Measurements from ENCODE around the gene MPZL1.
"Not testable (repeated sequence)": the region's sequence is repeated elsewhere in the genome, so short reads cannot be mapped to it uniquely, and the experiment has no call there.

The MPZL1 gene

DNA sequence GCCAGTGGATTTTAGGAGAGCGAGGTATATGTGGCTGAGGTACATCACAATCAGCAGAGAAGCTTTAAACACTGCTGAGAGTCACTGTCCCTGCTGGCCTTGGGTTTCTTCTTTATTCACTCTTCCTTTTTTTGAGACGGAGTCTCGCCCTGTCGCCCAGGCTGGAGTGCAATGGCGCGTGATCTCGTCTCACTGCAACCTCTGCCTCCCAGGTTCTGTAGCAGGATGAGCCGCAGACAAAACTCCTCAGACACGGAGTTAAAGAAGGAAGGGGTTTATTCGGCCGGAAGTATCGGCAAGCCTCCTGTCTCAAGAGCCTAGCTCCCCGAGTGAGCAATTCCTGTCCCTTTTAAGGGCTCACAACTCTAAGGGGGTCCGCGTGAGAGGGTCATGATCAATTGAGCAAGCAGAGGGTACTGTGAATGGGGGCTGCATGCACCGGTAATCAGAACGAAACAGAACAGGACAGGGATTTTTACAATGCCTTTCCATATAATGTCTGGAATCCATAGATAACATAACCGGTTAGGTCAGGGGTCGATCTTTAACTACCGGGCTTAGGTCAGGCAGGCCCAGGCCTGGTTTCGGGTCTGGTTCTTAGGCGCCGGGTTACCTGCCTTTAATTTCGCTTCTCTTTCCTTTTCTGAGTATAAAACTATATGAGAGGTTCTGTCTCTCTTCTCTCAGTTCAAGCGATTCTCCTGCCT lies 1.9 kb upstream of the MPZL1 start:
- not testable (repeated sequence) for DNase-seq (ENCODE audit: low read depth)

- DNase-seq (ENCODE audit: low read depth): no peak
Measured at GRCh38 chr1:167720965-167721616, 691 bp upstream of the MPZL1 start.

DNA sequence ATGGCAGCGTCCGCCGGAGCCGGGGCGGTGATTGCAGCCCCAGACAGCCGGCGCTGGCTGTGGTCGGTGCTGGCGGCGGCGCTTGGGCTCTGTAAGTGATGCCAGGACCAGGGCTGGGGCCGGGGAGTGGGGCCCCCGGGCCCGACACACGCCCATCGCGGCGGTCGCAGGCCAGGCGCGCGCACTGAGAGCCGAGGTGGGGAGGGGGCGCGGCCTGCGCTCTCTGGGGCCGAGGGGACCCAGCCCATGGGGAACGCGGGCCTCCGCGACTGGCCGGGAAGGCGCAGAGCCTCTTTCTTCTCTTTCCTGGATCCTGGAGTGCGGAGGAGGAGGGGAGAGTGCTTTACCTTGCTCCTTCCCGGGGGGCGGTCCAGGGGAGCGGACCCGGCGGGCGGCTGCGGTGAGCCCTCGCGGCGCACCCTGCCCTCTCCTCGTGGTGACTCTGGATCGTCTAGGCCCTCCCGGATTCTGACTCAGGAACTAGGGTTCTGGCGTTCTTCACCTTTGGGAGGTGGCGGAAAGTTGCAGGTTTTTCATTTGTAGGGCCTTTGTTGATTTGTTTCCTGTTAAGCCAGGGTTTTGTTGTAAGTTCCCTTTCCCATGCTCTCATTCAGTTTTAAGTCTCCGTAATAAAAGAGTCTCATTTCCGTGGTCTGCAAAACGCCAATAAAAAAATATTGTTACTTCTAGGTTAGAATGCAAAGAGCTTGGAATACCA lies 529 bp downstream of the MPZL1 start:
- DNase-seq (ENCODE audit: low read depth): no peak

GRCh38 chr1:167722870-167723251 lies 1.1 kb downstream of the MPZL1 start:
- DNase-seq (ENCODE audit: low read depth): no peak

DNA sequence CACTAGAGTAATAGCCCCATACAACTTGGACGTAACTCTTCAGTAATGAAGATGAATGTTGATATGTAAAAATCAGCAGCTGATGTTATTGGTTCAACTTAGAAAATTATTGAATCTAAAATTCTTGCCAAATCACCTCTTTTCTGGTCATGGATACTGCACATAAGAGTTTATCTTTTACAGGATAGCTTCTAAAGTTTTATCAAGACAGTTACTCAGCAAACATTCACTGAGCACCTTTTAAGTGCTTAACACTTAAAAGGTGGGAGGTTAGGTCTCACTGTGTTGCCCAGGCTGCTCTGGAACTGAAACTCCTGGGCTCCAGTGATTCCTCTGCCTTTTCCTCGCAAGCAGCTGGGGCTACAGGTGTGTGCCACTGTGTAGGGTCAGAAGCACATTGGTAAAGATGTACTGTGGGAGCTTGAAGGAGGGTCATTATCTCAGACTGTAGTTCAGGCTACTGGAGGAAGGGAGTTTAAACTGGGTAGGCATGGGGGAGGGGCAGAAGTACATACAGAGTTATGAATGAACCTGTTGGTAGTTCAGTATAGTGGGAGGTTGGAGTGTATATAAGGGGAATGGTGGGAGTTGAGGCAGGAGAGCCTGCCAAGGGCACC lies 2.0 kb downstream of the MPZL1 start:
- no peak for DNase-seq (ENCODE audit: low read depth)

GRCh38 chr1:167726008-167726407 lies 4.2 kb downstream of the MPZL1 start:
- no peak for DNase-seq (ENCODE audit: low read depth)

GRCh38 chr1:167728818-167729410 lies 7.1 kb downstream of the MPZL1 start:
- no peak for DNase-seq (ENCODE audit: low read depth)

DNA sequence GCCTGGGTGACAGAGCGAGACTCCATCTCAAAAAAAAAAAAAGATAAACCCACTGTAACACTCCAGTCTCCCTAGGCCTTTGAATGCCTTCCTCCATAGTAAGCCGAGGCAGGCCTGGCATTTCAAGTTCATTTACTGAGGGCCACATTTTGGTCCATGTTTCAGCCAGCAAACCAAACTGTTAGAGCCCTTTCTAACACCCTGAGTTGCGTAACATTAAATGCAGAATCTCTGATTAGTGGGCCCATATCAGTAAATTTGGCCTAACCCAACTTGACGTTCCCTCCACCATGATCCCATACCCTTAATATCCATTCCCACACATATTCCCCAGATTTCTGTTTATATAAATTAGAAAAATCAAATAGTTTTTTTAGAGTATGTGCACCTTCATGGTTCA lies 12.4 kb downstream of the MPZL1 start:
- DNase-seq (ENCODE audit: low read depth): no peak

DNA sequence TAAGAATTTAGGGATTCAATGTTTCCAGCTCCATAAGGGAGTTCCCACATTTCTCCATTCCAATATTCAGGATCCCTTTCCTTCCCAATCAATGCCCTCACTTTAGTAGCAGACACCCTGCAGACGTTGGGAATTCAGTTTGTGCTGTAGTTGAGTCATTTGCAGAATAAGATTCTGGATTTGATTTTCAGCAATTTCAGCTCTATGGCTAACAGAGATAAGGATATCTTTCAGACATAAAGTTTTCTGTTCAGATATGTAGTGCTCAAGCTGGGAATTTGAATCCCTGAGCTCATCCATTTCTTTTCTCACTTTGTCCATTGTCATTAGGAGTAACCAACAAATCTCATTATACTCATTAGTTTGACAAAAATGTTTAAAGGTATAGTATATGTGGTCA lies 13.1 kb downstream of the MPZL1 start:
- no peak for DNase-seq (ENCODE audit: low read depth)

GRCh38 chr1:167737169-167737568 lies 15.4 kb downstream of the MPZL1 start:
- DNase-seq (ENCODE audit: low read depth): no peak

GRCh38 chr1:167738158-167738557 lies 16.4 kb downstream of the MPZL1 start:
- no peak for DNase-seq (ENCODE audit: low read depth)

DNA sequence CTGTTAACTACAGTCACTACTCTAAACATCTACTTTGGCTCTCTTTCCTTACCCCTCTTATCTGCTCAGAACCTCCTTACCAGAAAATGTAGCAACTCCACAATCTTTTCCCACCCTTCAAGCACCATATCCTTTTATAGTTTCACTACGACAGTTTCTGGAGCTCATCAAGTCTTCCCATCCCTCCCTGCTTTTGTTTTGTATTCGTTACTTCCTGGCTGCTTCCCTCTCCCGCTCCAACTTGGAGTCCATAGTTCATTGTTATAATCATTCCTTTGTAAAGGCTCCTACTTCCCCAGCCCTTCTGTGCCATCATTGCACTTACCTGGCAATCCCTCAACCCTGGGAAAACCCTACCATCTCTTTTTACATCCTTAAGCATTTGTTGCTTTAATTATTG lies 18.0 kb downstream of the MPZL1 start:
- DNase-seq (ENCODE audit: low read depth): no peak

DNA sequence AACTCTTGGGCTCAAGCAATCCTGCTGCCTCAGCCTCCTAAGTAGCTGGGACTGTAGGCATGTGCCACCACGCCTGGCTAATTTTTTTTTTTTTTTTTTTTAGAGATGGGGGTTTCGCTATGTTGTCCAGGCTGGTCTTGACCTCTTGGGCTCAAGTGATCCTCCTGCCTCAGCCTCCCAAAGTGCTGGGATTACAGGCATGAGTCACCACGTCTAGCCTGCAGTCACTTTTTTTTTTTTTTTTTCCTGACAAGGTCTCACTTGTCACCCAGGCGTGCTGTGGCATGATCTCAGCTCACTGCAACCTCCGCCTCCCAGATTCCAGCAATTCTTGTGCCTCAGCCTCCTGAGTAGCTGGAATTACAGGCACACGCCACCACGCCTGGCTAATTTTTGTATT lies 19.3 kb downstream of the MPZL1 start:
- not testable (repeated sequence) for DNase-seq (ENCODE audit: low read depth)

DNA sequence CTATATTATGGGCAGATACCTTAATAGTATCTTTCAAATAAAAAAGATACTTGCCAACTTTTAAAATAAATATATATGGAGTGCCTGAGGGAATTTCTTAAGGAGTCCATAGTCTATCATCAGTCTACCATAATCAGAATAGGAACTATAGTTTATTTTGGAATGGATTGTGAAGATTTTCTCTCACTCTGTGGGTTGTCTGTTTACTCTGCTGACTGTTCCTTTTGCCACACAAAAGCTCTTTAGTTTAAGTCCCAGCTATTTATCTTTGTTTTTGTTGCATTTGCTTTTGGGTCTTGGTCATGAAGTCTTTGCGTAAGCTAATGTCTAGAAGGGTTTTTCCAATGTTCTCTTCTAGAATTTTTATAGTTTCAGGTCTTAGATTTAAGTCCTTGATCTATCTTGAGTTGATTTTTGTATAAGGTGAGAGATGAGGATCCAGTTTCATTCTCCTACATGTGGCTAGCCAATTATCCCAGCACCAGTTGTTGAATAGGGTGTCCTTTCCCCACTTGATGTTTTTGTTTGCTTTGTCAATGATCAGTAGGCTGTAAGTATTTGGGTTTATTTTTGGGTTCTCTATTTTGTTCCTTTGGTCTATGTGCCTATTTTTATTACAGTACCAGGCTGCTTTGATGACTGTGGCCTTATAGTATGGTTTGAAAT lies 20.7 kb downstream of the MPZL1 start:
- DNase-seq (ENCODE audit: low read depth): not testable (repeated sequence)

DNA sequence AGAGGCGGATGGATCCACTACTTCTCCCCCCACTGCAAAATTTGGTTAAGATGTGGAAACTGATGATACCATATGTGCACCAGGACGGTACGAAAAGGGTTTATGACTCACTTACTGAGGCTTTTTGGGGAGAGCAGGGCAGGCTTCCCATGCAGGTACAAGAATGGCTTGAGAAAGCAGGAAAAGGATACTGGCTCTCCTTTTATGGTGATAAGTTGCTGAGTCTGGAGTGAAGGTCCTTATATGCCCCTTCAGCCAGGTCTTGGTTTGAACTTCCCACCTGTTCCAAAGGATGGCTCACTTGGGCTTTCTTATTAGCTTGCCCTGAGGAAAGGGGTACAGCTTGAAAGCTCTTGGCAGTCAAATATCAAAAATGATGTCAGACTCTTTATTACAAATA lies 23.1 kb downstream of the MPZL1 start:
- DNase-seq (ENCODE audit: low read depth): no peak

GRCh38 chr1:167746013-167746672 lies 24.4 kb downstream of the MPZL1 start:
- DNase-seq (ENCODE audit: low read depth): no peak

- DNase-seq (ENCODE audit: low read depth): no peak
Measured at GRCh38 chr1:167746988-167747655, 25.3 kb downstream of the MPZL1 start.

GRCh38 chr1:167747988-167748387 lies 26.2 kb downstream of the MPZL1 start:
- no peak for DNase-seq (ENCODE audit: low read depth)

DNA sequence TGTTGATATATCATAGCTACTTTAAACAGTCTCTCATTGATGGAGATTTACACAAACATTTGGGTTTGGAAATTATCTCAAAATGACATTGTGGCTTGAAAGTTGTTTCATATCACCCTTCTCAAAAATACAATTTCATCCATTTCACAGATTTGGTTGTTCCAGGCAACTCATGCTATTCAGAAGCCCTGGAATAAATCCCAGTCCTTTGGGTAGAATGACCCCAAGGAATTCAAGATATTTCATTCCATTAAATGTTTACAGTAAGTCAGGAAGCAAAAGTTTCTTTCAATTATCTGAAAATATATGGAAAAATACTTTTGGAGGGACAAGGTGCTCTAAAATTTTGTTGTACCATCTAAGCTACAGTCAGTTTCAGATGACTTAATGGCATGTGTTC lies 27.1 kb downstream of the MPZL1 start:
- no peak for DNase-seq (ENCODE audit: low read depth)

GRCh38 chr1:167749741-167750140 lies 28.0 kb downstream of the MPZL1 start:
- DNase-seq (ENCODE audit: low read depth): no peak

GRCh38 chr1:167750641-167751040 lies 28.9 kb downstream of the MPZL1 start:
- DNase-seq (ENCODE audit: low read depth): no peak

All from activated T-helper 1 cell treated with Interleukin-2 at 50 U/mL for 16 hours (primary cell).